Naive thymus-derived CD4-positive, alpha-beta T cell (primary cell): ENCODE measurements around the gene CDC42BPB. TPM values are rescaled to one million over a fixed set of nuclear protein-coding genes. Genes with fewer than 3 reads are reported as not detected.
A peak's percentile ranks its signal among the peaks of the same experiment; 100 is the strongest.

ENCODE experiments used
- ATAC-seq: fragments of 150-1000 bp; cut with Tn5 transposase; 2 replicates; pipeline ENCODE4 v1.10.0; 2021; ENCODE audit warnings: mild to moderate bottlenecking, moderate library complexity
- CTCF ChIA-PET: fragments of 350-600 bp; sonication (Branson Sonifier 250); formaldehyde crosslinking; loops from one replicate; lab custom pipeline; 2021; ENCODE audit warnings: antibody characterized with exemption; lab: Charles Lee
- POLR2A ChIA-PET: fragments of 350-600 bp; sonication (Branson Sonifier 250); formaldehyde crosslinking; loops from one replicate; lab custom pipeline; 2021; ENCODE audit warnings: antibody characterized with exemption, inconsistent platforms; lab: Charles Lee
- DNase-seq, 9 donors: peaks; one replicate each; pipeline versions ENCODE4 v3.0.0 to v3.0.0-alpha.2; 2020 to 2022; ENCODE audit warnings: mixed read lengths in 1 of 9
- H3K27ac ChIP-seq: one replicate; pipeline ENCODE4 v1.7.0; 2013; ENCODE audit warnings: mild to moderate bottlenecking, low read depth, low read length, moderate library complexity
- H3K27me3 ChIP-seq, 2 donors: one replicate each; pipeline ENCODE4 v1.7.0; 2013; ENCODE audit warnings: low read length in 2 of 2, mild to moderate bottlenecking in 2 of 2, moderate library complexity in 2 of 2; ENCODE audit not compliant: control insufficient read depth in 2 of 2, insufficient read depth in 2 of 2
- H3K36me3 ChIP-seq, 3 experiments: 1 replicate in 2 of 3; 2 replicates in 1 of 3; pipeline ENCODE4 v1.7.0; 2013; ENCODE audit warnings: low read length in 3 of 3, mild to moderate bottlenecking in 3 of 3, moderate library complexity in 1 of 3; ENCODE audit not compliant: insufficient read depth in 3 of 3, control insufficient read depth in 2 of 3
- H3K4me1 ChIP-seq, 2 donors: one replicate each; pipeline ENCODE4 v1.7.0; 2013; ENCODE audit warnings: low read length in 2 of 2, mild to moderate bottlenecking in 2 of 2, moderate library complexity in 1 of 2; ENCODE audit not compliant: control insufficient read depth in 2 of 2, insufficient read depth in 2 of 2
- H3K4me3 ChIP-seq: 2 replicates; pipeline ENCODE4 v1.7.0; 2013; ENCODE audit warnings: mild to moderate bottlenecking, low read length
- H3K9me3 ChIP-seq, 3 experiments: 1 replicate in 2 of 3; 2 replicates in 1 of 3; pipeline ENCODE4 v1.7.0; 2013; ENCODE audit warnings: low read length in 3 of 3; ENCODE audit not compliant: control insufficient read depth in 2 of 3
- H3K27ac Mint-ChIP-seq, 9 donors: one replicate each; pipeline ENCODE4 v1.8.0; 2020 to 2022; ENCODE audit warnings: mixed read lengths in 9 of 9, mild to moderate bottlenecking in 8 of 9, moderate library complexity in 5 of 9, inconsistent platforms in 2 of 9
- H3K27me3 Mint-ChIP-seq, 5 donors: one replicate each; pipeline ENCODE4 v1.8.0; 2021 to 2022; ENCODE audit warnings: mixed read lengths in 5 of 5, mild to moderate bottlenecking in 1 of 5
- H3K36me3 Mint-ChIP-seq, 5 donors: one replicate each; pipeline ENCODE4 v1.8.0; 2020 to 2022; ENCODE audit warnings: mixed read lengths in 5 of 5, mild to moderate bottlenecking in 3 of 5, inconsistent platforms in 1 of 5
- H3K4me1 Mint-ChIP-seq, 7 donors: one replicate each; pipeline ENCODE4 v1.8.0; 2020 to 2022; ENCODE audit warnings: mixed read lengths in 7 of 7, mild to moderate bottlenecking in 3 of 7, inconsistent platforms in 1 of 7
- H3K4me3 Mint-ChIP-seq, 10 donors: one replicate each; pipeline ENCODE4 v1.8.0; 2020 to 2022; ENCODE audit warnings: mild to moderate bottlenecking in 10 of 10, mixed read lengths in 10 of 10, moderate library complexity in 6 of 10, inconsistent platforms in 2 of 10
- H3K9me3 Mint-ChIP-seq, 11 donors: one replicate each; pipeline ENCODE4 v1.8.0; 2020 to 2022; ENCODE audit warnings: mixed read lengths in 11 of 11, mild to moderate bottlenecking in 4 of 11, inconsistent platforms in 1 of 11, moderate library complexity in 1 of 11
- intact Hi-C, 2 donors: fragments of 100-400 bp; cut with micrococcal nuclease; formaldehyde crosslinking; loops; one replicate each; pipeline ENCODE4 v1.15.1; 2023
- polyA plus RNA-seq, 2 donors: library from polyadenylated mRNA; unstranded; fragments of 300-500 nt; fragmentation: Illumina TruSeq; gene quantifications; one replicate each; pipeline ENCODE4 v1.2.3, GENCODE V29; 2021
- total RNA-seq, 6 experiments: library from RNA in 5 of 6; stranded (reverse) in 5 of 6; gene quantifications; 1 replicate in 5 of 6; 2 replicates in 1 of 6; pipeline ENCODE4 v1.2.3 and lab custom pipeline; 2021 to 2026

The CDC42BPB gene
- total and polyA plus RNA-seq, 7 experiments from 2014 or later, result 0.34 to 16.0 (median 4.8) TPM

- POLR2A ChIA-PET, result no interaction called here
Observed at GRCh38 chr14:102998393-102998792, 59.0 kb downstream of the CDC42BPB start.

DNA sequence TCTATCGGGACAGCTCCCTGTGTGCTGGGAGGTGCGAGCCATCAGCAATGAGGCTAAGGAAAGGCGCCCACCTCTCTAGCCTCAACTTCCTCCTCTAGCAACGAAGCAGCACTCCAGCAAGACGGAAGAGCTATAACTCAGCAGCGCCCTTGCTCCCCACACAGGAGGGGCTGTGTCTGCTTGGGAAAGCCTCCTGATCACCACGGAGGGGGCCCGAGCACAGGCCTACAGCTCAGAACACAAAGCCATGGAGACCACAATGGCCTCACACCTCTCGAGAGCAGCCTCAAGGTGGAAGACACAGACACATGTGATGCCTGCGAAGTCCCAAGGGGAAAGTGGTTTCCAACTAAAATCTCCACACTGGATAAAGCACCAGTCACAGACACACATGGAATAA is 60.4 kb downstream of the CDC42BPB start:
- no peak overlapping the region for H3K27ac ChIP-seq
- no peaks in the 10 kb centered on the region for H3K4me1 Mint-ChIP-seq
- ChIA-PET POLR2A (interaction anchor here (0.6 kb wide), 1 partner anchor 1348 kb away, joined by 6 read pairs; no protein-coding TSS in a partner anchor), CTCF (no interaction called here)
- no peaks in the 10 kb centered on the region for H3K27me3 Mint-ChIP-seq
- peaks cover 0 to 10% (median 0%) of the 10 kb centered on the region in 5 donors for H3K36me3 Mint-ChIP-seq
- no peaks in the 10 kb centered on the region for H3K36me3 ChIP-seq
- intact Hi-C loops, result no loop called here
- no peak overlapping the region for H3K4me3 Mint-ChIP-seq
- no peak overlapping the region for H3K27ac Mint-ChIP-seq
- no peaks in the 10 kb centered on the region for H3K9me3 Mint-ChIP-seq
- no peak for DNase-seq
- H3K27me3 ChIP-seq, result no peaks in the 10 kb centered on the region
- no peaks in the 10 kb centered on the region for H3K4me1 ChIP-seq
- H3K4me3 ChIP-seq, result no peak overlapping the region
- no peak for ATAC-seq
- H3K9me3 ChIP-seq, result no peaks in the 10 kb centered on the region

More at GRCh38 chr14:102998393-102998792, 59.0 kb downstream of the CDC42BPB start:
- Mint-ChIP-seq H3K9me3 (no peaks in the 10 kb centered on the region), H3K4me3 (no peak overlapping the region), H3K4me1 (no peaks in the 10 kb centered on the region), H3K36me3 (peaks cover 0 to 10% (median 0%) of the 10 kb centered on the region in 5 donors), H3K27ac (no peak overlapping the region), H3K27me3 (no peaks in the 10 kb centered on the region)
- Histone ChIP-seq H3K36me3 (no peaks in the 10 kb centered on the region), H3K27me3 (no peaks in the 10 kb centered on the region), H3K4me3 (no peak overlapping the region), H3K27ac (no peak overlapping the region), H3K9me3 (no peaks in the 10 kb centered on the region), H3K4me1 (no peaks in the 10 kb centered on the region)
- intact Hi-C loops, result no loop called here
- CTCF ChIA-PET, result no interaction called here
- DNase-seq, result no peak
- ATAC-seq, result no peak

GRCh38 chr14:102994689-102995088 is 62.7 kb downstream of the CDC42BPB start:
- intact Hi-C loops, result no loop called here
- H3K27me3 Mint-ChIP-seq, result no peaks in the 10 kb centered on the region
- peaks cover 0 to 20% (median 9%) of the 10 kb centered on the region in 5 donors for H3K36me3 Mint-ChIP-seq
- no peaks in the 10 kb centered on the region for H3K27me3 ChIP-seq
- H3K9me3 Mint-ChIP-seq, result peaks cover 0 to 6% (median 0%) of the 10 kb centered on the region in 11 donors
- CTCF ChIA-PET, result no interaction called here
- no peak overlapping the region for H3K27ac ChIP-seq
- no peak for ATAC-seq
- no peaks in the 10 kb centered on the region for H3K9me3 ChIP-seq
- H3K4me3 ChIP-seq, result no peak overlapping the region
- no peak overlapping the region for H3K4me3 Mint-ChIP-seq
- no peaks in the 10 kb centered on the region for H3K36me3 ChIP-seq
- no peak for DNase-seq
- no peaks in the 10 kb centered on the region for H3K4me1 ChIP-seq
- no peaks in the 10 kb centered on the region for H3K4me1 Mint-ChIP-seq
- H3K27ac Mint-ChIP-seq, result no peak overlapping the region
- POLR2A ChIA-PET, result no interaction called here

DNA sequence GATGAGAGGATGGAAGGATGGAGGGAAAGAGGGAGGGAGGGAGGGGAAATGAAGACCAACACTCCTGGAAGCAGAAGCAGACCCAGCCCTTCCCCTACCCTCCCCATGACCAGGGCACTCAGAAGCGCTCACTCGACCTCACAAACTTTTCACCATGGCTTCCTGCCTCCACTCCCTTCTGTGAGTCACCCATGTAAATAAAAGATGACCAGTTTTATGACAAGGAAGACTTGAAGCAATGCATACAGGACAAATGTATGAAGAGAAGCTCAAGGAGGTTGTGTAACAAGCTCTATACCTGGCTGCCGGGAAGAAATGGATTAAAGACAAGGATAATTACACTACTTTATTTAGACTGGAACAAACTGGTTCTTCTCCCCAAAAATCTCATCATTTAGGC is 63.8 kb downstream of the CDC42BPB start:
- H3K27me3 Mint-ChIP-seq, result no peaks in the 10 kb centered on the region
- H3K27me3 ChIP-seq, result no peaks in the 10 kb centered on the region
- ChIA-PET POLR2A (no interaction called here), CTCF (no interaction called here)
- DNase-seq (no peak), ATAC-seq (no peak)
- peaks cover 0 to 15% (median 5%) of the 10 kb centered on the region in 11 donors for H3K9me3 Mint-ChIP-seq
- H3K36me3 ChIP-seq, result peaks cover 0 to 1% (median 0%) of the 10 kb centered on the region in 3 experiments
- H3K4me1 Mint-ChIP-seq, result no peaks in the 10 kb centered on the region
- H3K27ac ChIP-seq, result no peak overlapping the region
- H3K9me3 ChIP-seq, result peaks cover 0 to 1% (median under 1%) of the 10 kb centered on the region in 3 experiments
- no peak overlapping the region for H3K27ac Mint-ChIP-seq
- H3K36me3 Mint-ChIP-seq, result peaks cover under 1 to 30% (median 18%) of the 10 kb centered on the region in 5 donors
- no peaks in the 10 kb centered on the region for H3K4me1 ChIP-seq
- H3K4me3 Mint-ChIP-seq, result no peak overlapping the region
- intact Hi-C loops, result no loop called here
- no peak overlapping the region for H3K4me3 ChIP-seq

DNA sequence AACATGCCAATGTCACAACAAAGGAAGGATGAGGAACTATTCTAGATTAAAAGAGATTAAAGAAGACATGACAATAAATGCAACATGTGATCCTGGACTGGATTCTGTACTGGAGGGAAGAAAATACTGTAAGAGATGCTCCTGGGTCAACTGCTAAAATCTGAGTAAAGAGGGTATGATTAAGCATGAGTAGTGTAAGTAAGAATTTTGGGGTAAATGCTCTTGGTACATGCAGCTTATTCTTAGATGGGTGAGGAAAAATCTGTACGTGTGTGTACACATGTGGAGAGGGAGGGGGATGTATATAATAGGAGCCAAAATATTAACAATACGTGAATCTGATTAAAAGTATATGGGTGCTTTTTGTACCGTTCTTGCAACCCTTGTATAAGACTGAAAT is 66.0 kb downstream of the CDC42BPB start:
- Mint-ChIP-seq H3K9me3 (peaks cover 10 to 32% (median 22%) of the 10 kb centered on the region in 11 donors), H3K27ac (no peak overlapping the region), H3K4me3 (no peak overlapping the region), H3K27me3 (no peaks in the 10 kb centered on the region), H3K4me1 (peaks cover 0 to 5% (median 0%) of the 10 kb centered on the region in 7 donors), H3K36me3 (peaks cover 11 to 46% (median 36%) of the 10 kb centered on the region in 5 donors)
- Histone ChIP-seq H3K4me1 (no peaks in the 10 kb centered on the region), H3K36me3 (peaks cover 0 to 3% (median 0%) of the 10 kb centered on the region in 3 experiments), H3K27me3 (no peaks in the 10 kb centered on the region), H3K4me3 (no peak overlapping the region), H3K9me3 (peaks cover 0 to 13% (median 13%) of the 10 kb centered on the region in 3 experiments), H3K27ac (no peak overlapping the region)
- POLR2A ChIA-PET, result no interaction called here
- ATAC-seq, result no peak
- CTCF ChIA-PET, result no interaction called here
- intact Hi-C loops, result no loop called here
- no peak for DNase-seq

- Histone ChIP-seq H3K9me3 (peaks cover 0 to 13% (median 13%) of the 10 kb centered on the region in 3 experiments), H3K27me3 (no peaks in the 10 kb centered on the region), H3K4me3 (no peak overlapping the region), H3K36me3 (peaks cover 0 to 3% (median 0%) of the 10 kb centered on the region in 3 experiments), H3K4me1 (no peaks in the 10 kb centered on the region), H3K27ac (no peak overlapping the region)
- Mint-ChIP-seq H3K27me3 (no peaks in the 10 kb centered on the region), H3K4me1 (peaks cover 0 to 5% (median 0%) of the 10 kb centered on the region in 7 donors), H3K9me3 (peaks cover 10 to 35% (median 24%) of the 10 kb centered on the region in 11 donors), H3K27ac (peak overlapping the region in 1 of 9 donors; percentile 3), H3K4me3 (no peak overlapping the region), H3K36me3 (peaks cover 12 to 61% (median 45%) of the 10 kb centered on the region in 5 donors)
- CTCF ChIA-PET, result no interaction called here
- no peak for DNase-seq
- ATAC-seq, result no peak
- POLR2A ChIA-PET, result no interaction called here
- intact Hi-C loops, result no loop called here
Observed at GRCh38 chr14:102988054-102988453, 69.3 kb downstream of the CDC42BPB start.
